Measurements from ENCODE around the gene ZSCAN2. TPM values are rescaled to one million over a fixed set of nuclear protein-coding genes. Genes with fewer than 3 reads are reported as not detected.

ZSCAN2 gene
- polyA plus RNA-seq, 3 donors: 1.8 to 9.9 (median 9.5) TPM

DNA sequence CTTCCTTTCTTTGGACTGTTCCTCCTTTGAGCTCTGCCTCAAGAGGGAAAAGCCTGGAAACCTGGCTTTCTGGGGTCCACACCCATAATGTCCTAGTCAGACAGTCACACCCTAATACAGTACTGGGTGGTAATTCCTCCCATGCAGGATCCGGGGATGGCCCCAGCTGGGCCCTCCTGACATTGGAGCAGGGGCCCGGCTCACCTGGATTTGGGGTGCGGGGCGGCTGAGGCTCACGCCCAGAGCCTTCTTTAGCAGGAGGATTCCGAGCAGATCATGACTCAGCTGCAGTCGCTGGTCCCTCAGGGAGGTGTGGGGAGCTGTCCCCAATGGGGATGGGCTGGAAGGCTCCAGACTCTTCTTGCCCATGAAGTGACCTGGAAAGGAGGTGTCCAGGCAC is 56.2 kb downstream of the ZSCAN2 start:
- no peak overlapping the region for H3K27ac ChIP-seq (ENCODE audit: low read depth, low read length)
- WGBS, 3 donors: 92 to 93% (median 92%) methylated on average over 7 of the region's 7 CpGs

DNA sequence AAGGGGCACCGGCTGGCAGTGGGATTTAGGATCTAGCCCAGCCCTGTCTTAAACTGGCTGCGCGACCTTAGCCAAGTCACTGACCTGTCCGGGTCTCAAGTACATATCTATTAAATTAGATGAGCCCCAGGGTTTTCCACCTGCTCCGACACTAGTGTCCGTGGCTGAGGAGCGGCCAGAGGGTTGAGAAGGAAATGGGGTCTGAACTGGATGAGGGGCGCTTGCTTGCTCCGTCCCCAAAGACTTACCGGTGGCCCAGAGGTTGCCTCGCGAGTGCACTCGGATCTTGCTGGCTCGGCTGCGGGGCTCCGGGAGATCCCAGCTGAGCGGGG is 56.9 kb downstream of the ZSCAN2 start:
- WGBS, 3 donors: 18 to 22% (median 20%) methylated on average over 17 of the region's 17 CpGs

DNA sequence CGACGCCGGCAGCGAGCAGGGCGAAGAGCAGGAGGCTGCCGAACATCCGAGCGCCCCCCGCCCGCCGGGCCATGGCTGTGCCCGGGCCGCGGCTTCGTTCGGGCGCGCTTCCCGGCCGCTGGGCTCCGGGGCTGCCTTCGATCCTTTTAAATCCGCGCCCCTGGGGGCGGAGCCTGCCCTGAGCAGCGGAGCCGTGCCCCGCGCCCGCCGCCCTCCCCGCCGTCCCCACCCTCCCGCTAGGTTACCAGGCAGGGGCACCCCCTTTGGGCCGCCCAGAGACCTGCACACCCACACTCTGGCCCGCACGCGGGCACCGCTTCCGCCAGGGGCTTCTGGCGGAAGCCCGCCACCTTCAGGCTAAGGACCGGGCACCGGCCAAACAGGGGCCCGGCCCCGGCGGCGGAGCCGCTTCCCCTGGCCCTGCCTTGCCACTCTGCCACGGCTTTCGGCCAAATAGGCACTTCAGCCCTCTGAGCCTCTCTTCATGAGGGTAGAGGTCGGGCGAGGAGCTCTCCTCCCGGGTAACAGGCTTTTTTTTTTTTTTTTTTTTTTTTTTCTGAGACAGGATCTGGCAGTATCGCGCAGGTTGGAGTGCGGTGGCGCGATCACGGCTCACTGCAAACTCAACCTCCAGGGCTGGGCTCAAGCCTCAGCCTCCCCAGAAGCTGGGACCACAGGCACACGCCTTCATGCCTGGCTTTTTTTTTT is 57.4 kb downstream of the ZSCAN2 start, which contains the start of gene NMB:
NMB (minus strand) TSS at position 120 of the 708 bp plus-strand sequence; CDS start at position 73, 47 bp downstream.
- WGBS, 3 donors: 0 to 1% (median 1%) methylated on average over 56 to 61 of the region's 61 CpGs
- H3K27ac ChIP-seq (ENCODE audit: low read depth, low read length): no peak within 1 kb of the TSS

More for the DNA sequence above, 56.9 kb downstream of the ZSCAN2 start:
- no peak overlapping the region for H3K27ac ChIP-seq (ENCODE audit: low read depth, low read length)

DNA sequence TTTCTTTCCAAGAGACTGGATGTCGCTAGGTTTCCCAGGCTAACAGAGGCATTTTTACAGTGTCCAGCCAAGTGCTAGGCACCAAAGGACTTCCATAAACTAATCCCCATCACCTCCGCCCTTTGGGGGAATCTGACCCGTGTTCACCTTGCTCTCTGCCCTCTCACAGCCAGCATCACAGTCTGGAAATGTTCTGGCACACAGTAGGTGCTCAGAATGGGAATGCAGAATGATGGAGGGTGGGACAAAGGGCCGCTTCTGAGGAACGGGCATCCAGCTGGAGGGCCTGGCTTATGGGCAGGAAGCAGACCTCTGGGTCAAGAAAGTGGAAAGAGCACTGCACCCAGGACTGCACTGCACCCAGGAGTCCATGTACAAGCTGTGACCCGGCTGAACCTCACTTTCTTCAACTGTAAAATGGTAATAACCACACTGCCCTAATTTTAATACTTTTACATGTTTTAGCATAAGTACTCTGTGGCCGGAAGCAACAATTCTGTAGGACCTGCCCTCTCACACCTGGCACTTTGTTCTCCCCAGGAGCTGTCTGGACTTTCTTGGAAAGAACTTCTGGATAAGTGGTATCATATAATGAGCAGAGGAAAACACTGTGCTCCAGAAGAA is 58.1 kb downstream of the ZSCAN2 start:
- no peak overlapping the region for H3K27ac ChIP-seq (ENCODE audit: low read depth, low read length)
- 46 to 56% (median 49%) methylated on average over 7 of the region's 7 CpGs for WGBS, 3 donors

DNA sequence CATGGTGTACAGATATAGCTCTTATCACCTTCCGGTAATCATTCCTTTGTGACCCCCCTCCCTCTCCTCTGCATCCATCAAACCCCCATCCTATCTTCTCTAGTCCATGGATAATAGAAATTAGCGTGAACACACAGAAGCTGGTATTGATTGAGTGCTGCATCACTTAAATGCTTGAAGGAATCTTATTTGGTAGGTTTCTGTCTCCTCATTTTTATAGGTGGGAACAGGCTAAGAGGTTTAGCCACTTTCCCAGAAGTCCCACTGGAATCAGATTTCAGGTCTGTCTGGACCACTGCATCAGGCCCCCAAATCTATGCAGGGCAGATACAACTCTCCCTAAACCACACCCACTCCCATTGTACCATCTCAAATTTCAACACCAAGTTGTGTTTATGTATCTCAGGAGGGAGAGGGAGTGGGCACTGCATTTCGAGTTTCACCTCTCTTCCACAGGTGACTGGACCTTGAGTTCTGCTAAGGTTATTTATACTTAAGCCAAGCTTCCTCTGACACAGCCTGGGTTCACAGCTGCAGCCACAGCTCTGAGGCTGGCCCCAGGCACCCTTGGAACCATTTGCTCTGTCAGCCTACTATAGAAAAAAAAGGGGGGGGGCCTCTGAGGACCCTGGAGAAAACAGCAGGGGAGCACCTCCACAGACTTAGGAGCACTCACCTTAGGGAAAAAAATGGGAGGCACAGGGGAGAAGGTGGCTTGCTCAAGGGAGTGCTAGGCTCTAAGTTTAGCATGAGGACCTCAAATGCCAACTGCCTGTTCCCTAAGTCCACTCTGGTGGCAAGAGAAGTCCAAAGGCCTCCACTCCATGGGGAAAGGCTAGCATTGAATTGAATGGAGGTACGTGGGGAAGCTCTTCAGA is 59.3 kb downstream of the ZSCAN2 start:
- H3K27ac ChIP-seq (ENCODE audit: low read depth, low read length): no peak overlapping the region
- WGBS, 3 donors: 74 to 89% (median 86%) methylated on average over 4 of the region's 4 CpGs

DNA sequence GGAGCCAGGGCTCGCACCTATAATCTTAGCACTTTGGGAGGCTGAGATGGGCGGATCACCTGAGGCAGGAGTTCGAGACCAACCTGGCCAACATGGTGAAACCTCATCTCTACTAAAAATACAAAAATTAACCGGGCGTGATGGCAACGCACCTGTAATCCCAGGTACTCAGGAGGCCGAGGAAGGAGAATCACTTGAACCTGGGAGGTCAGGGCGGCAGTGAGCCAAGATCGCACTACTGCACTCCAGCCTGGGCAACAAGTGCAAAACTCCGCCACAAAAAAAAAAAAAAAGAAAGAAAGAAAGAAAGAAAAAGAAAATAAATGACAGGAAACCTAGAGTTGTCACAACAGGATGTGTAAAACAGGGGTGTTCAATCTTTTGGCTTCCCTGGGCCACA is 60.2 kb downstream of the ZSCAN2 start:
- no peak overlapping the region for H3K27ac ChIP-seq (ENCODE audit: low read depth, low read length)
- 92 to 97% (median 94%) methylated on average over 10 of the region's 10 CpGs for WGBS, 3 donors

DNA sequence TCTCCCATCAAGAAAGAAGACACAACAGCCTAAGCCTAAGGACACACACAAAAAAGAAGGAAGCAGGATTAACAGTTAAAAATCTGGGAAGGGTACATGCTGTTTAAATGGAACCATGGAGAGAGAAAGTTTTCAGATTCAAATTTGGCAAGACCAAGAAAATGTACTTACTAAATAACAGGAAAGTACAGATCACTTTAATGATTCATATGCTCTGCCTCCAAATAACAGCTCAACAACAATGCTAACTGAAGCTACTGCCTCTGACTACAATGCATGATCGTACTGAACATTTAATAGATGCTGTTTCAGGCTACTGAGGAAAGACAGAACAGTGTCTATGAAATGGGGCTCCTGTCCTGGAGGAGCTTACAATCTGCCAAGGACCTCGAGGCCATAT is 65.6 kb downstream of the ZSCAN2 start:
- 75 to 86% (median 85%) methylated on average over 2 of the region's 2 CpGs for WGBS, 3 donors
- H3K27ac ChIP-seq (ENCODE audit: low read depth, low read length): no peak overlapping the region

DNA sequence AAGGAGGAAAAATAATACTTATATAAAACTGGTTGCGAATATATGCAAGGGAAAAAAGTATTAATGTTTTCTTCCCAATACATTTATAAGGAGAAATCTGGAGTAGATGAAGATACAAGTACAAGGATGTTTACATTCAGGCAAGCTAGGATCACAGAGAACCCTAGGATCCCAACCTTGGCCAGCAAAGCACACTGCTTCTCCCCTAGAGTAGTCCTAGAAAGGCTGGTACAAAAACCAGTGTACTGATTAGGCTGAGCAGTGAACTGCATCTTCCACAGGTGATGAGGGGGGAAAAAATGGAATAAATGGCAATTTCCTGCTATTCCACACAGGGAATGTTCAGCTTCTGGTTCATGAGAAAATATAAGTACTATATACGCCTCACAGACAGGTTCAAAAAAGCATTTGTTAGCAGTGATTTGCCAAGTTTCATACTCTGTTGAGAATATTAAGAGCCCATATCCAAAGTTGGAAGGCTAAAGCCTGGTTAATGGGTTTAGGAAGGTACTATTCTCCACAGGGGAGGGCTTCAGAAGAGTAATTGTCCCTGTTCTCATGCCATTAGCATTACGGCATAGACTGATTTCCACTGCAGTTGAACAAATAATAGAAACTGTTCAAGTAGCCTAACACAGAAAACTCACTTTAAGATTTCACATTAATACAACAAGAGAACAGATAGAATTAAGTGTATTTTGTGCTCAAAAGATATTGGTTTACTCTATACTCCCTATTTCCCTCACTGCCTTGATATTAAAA is 67.6 kb downstream of the ZSCAN2 start:
- no peak overlapping the region for H3K27ac ChIP-seq (ENCODE audit: low read depth, low read length)
- WGBS, 3 donors: 83 to 97% (median 96%) methylated on average over 3 of the region's 3 CpGs

DNA sequence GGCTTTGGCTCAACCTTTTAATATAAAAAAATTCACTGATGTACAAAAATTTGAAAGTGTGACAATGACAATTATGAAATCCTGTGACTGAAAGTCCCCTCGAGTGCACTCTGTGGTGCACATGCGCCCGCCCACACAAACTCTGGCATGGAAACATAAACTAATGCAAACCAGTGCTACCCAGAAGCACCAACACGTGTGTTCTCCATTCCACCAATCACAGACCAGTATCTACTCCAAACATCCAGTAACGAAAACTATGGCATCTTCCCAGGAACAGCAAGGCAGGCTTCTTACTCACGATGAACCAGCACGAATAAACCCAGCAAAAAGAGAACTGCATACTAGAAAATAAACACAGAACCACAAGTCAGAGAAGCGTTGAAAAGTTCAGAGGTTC is 68.9 kb downstream of the ZSCAN2 start:
- no peak overlapping the region for H3K27ac ChIP-seq (ENCODE audit: low read depth, low read length)
- 89 to 92% (median 89%) methylated on average over 8 of the region's 8 CpGs for WGBS, 3 donors

DNA sequence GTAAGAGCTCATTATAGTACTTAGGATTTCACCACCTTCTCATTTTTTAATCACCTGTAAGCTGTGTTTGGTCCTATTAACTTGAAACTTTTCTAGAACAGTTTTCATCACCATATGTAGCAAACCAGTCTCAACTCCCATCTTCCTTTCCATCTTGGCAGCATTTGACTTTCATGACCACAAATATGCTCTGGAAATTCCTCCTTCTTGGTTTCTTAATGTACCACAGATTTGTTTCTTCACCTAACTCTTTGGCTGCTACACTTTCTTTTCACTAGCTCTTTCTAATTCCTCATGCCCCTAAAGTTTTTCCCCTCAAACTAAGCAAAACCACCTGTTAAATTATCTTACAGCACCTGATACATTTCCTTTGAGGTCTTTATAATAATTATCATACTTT is 70.4 kb downstream of the ZSCAN2 start:
- no peak overlapping the region for H3K27ac ChIP-seq (ENCODE audit: low read depth, low read length)

Other genes starting within 250 kb of the ZSCAN2 start
- gene WDR73, start 53.3 kb downstream of the ZSCAN2 start, polyA plus RNA-seq: 10 to 100 TPM; 10.7 to 13.5 (median 10.9) TPM
- gene NMB, start 57.2 kb downstream of the ZSCAN2 start, polyA plus RNA-seq: 100 to 1,000 TPM in 1 of 3 donors, 10 to 100 TPM in 2; 11.6 to 116 (median 62.3) TPM
- gene SEC11A, start 115.1 kb downstream of the ZSCAN2 start, polyA plus RNA-seq: 100 to 1,000 TPM in 2 of 3 donors, 10 to 100 TPM in 1; 92.2 to 290 (median 215) TPM
- 10 to 100 TPM in 1 of 3 donors, 1 to 10 TPM in 2; 6.6 to 12.8 (median 9.6) TPM for gene ZNF592, start 147.6 kb downstream of the ZSCAN2 start, polyA plus RNA-seq
- 1 to 10 TPM; 5.7 to 9.1 (median 6.9) TPM for gene ALPK3, start 216.3 kb downstream of the ZSCAN2 start, polyA plus RNA-seq

Data from adipose tissue (tissue), 3 donors.